HG02970 (cell line): ENCODE results near the gene SH3BP5.

Experiments used
- ATAC-seq: cut with Tn5 transposase; IDR thresholded peaks from one replicate; pipeline ENCODE4 v1.9.1; 2021; ENCODE audit warnings: mild to moderate bottlenecking, moderate library complexity, moderate number of reproducible peaks; ENCODE audit not compliant: unreplicated experiment, low FRiP score

The SH3BP5 gene

DNA sequence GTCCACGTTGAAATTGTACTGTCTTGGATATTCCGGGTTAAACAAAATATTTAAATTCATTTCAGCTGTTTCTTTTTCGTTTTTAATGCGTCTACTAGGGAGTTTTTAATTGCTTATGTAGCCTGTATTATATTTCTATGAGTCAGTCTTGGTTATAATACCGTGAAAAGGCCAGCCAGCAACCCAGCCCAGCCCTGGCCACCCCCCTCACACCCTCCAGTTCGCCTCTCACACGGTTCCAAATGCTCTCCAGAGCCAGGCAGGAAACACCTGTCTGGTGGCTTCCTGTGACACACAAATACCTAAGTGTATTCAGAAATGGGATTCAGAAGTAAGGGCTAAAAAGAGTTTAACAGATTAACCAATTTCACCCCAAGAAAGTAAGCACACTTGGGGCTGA lies 4.4 kb downstream of the SH3BP5 start:
- ATAC-seq: no peak

- ATAC-seq: no peak
These were observed 5.7 kb downstream of the SH3BP5 start for GRCh38 chr3:15326673-15327072.

GRCh38 chr3:15326037-15326436 lies 6.3 kb downstream of the SH3BP5 start:
- ATAC-seq: no peak

DNA sequence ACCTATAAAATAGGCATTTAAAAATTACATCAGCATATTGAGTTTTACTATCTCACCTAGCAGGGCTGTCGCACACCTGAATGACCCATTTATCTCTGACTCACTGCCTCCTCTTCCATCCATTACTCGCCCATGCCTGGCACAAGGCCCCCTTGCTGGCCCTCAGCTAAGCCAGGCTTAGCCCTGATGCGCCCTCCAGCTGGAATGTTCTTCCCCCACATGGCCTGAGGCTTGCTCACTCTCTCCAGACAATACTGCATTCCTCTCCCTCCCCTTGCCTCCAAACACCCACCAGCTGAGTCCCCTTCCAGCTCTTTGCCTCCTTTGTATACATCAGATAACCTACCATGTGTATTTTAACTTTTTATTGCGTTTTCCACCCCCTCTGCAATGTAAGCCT lies 7.2 kb downstream of the SH3BP5 start:
- ATAC-seq: no peak

GRCh38 chr3:15324379-15324808 lies 8.0 kb downstream of the SH3BP5 start:
- ATAC-seq: no peak

DNA sequence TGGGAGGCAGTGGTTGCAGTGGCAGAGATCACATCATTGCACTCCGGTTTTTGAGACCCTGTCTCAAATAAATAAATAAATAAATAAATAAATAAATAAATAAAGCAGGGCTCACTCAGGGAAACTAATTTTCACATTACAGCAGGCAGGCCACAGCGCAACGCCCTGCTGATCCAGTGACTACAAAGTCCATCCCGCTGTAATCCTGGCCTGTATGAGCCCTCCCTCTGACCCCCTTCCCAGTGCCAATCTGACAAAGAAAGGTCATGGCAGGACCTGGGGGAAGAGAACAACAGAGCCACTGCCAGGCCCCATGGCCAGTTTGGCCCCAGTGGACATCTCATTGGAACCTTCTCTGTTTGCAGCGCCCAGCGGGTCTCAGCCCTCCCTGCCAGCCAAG lies 9.3 kb downstream of the SH3BP5 start:
- ATAC-seq: no peak

GRCh38 chr3:15321349-15321748 lies 11.0 kb downstream of the SH3BP5 start:
- no peak for ATAC-seq

DNA sequence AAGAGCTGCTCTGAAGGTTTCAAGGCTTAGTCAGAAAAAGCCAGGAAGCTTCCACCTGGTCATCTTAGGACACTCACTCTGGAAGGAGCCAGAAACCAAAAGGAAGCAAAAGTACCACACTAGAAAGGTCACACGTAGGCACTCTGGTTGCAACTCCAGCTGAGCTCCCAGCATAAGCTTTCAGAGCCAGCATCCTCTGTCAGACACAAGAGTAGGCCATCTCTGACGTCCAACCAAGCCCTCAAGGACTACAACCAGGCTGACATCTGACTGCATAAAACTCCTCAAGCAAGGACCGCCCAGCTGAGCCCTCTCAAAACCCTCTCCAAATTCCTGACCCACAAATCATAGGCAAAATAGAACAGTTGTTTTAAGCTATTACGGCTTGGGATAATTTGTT lies 12.8 kb downstream of the SH3BP5 start:
- no peak for ATAC-seq

GRCh38 chr3:15319136-15319535 lies 13.2 kb downstream of the SH3BP5 start:
- ATAC-seq: no peak

DNA sequence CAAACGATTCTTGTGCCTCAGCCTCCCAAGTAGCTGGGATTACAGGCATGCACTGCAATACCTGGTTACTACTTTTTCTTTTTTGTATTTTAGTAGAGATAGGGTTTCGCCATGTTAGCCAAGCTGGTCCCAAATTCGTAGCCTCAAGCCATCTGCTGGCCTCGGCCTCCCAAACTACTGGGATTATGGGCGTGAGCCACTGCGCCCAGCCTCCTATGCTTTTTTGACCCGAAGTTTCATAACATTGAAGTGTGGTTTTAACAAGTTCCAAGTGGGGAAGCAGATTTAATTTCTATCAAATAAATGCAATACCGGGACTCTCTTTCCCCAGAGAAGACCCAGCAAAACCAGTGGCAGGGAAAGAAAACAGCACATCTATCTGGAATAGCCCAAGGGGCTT lies 13.7 kb downstream of the SH3BP5 start:
- no peak for ATAC-seq

DNA sequence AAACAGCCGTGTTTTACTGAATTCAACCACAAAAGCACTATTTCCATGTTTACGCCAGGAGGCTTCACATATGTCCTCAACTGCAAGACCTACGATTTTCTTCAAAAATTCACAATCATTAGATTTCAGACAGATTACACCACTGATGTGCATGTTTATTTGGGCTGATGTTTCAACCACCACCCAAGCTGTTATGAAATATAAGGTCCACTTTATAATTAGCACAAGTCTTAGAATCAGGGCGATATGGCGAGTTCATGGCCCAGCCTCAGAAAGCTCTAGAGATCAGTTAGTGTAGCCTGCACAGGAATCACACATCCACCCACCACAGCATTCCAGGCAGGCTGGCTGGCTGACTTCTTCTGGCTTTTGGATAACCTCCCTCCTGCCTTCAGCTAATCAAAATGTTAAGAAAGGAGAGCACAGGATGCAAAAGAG lies 15.4 kb downstream of the SH3BP5 start:
- no peak for ATAC-seq

DNA sequence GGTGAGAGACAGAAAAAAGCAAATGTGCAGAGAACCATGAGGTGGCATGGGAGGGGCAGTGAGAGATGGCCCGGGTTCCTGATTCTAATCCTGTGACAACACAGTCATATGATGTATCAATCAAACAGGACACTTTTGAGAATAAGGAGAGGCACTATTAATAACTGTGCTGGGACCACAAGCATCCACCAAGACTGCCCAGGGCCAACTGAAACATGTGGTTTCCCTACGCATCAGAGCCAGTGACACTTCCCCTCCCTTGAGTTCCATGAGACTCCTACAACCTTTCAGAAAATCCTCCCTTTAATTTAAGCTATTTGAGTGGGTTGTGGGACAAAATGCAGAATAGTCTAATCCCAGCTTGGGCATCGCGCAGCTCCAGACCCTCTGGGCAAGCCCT lies 17.4 kb downstream of the SH3BP5 start:
- ATAC-seq: no peak

GRCh38 chr3:15314276-15314675 lies 18.1 kb downstream of the SH3BP5 start:
- no peak for ATAC-seq

DNA sequence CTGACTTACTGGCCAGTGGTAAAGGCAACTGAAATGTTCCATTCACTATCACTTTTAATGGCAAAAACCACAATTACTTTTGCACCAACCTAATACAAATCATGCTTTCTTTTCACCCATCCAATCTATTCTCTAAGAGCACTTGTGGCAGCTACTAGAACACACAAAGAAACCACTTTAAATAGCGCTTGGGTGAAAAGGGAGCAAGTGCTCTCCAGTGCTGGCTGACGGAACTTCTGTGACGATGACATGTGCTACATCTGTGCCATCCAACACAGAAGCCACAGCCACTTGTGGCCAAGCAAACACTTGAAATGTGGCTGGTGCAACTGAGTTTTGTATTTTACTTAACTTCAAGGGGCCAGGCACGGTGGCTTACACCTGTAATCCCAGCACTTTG lies 18.9 kb downstream of the SH3BP5 start:
- ATAC-seq: no peak

GRCh38 chr3:15312550-15312949 lies 19.8 kb downstream of the SH3BP5 start:
- no peak for ATAC-seq

DNA sequence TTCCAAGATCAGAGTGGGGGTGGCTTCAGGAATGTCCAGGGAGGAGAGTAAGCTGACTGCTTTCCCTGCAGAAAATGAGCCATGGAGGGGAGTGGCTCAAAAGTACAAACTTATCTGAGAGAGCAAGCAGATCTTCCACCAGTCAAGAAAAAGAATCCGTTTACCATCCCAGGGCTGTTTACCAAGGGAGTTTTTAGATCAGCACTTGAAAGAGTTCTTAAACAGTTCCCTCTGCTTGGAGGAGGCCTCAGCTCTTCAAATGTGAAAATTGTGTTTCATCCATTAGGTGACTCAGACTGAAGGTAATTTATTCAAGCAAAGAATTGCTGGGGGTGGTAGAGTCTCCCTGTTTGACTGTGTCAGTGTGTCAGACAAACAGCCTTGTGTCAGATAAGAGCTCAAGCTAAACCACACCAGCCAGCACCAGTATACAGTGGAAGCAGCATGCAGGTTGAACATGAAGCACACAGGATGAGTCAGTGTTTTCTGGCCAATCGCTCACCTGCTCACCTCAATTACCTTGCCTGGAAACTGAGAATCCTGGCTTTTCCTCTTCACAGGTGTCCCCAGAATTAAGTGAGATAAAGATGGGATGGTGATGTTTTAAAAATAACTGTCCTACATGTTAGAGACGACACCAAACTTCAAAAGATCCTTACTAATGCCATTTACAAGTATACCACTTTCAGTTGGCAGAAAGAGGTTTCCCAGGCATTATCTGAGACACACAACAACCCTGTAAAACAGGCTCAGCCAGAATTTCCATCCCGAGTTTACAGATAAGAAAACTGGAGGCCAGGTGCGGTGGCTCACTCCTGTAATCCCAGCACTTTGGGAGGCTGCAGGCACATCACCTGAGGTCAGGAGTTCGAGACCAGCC lies 21.7 kb downstream of the SH3BP5 start:
- ATAC-seq: no peak

GRCh38 chr3:15309662-15310335 lies 22.6 kb downstream of the SH3BP5 start:
- no peak for ATAC-seq

- ATAC-seq: no peak
These were observed 24.8 kb downstream of the SH3BP5 start for GRCh38 chr3:15307580-15307979.

GRCh38 chr3:15306979-15307359 lies 25.4 kb downstream of the SH3BP5 start:
- ATAC-seq: no peak

DNA sequence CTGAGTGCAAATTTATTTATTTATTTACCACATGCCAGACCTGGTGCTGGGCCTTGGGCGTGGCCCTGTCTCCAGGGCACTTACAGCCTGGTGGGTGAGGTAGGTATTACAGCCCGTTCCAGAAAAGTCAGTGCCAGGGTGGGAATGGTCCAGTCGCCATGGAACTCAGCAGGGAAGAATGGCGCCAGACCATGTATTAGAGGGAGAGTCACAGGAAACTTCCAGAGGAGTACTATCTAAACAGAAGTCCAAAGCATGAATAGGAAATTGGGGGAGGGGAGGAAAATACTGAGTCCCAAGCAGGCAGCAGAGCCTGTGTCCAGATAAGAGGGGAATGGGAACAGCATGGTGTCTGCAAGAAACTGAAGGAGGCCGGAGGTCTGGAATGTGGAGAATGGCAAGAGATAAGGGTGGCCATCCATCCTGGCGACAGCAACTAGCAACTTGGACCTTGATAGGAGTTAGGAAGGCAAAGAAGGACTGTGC lies 27.0 kb downstream of the SH3BP5 start:
- no peak for ATAC-seq

- no peak for ATAC-seq
These were observed 28.7 kb downstream of the SH3BP5 start for GRCh38 chr3:15303728-15304127.

GRCh38 chr3:15303216-15303615 lies 29.2 kb downstream of the SH3BP5 start:
- no peak for ATAC-seq
